K562 (cell line): Measurements from ENCODE around the gene MED12. TPM values are rescaled to one million over a fixed set of nuclear protein-coding genes. Genes with fewer than 3 reads are reported as not detected.

ENCODE experiments used
- ATAC-seq: fragments of 200-7000 bp; cut with Tn5 transposase; 3 replicates; pipeline ENCODE4 v1.9.1; 2020; ENCODE audit warnings: moderate library complexity
- BruUV-seq: library from RNA; stranded (reverse); fragments of 400-500 nt; replicated peaks from 2 replicates; lab custom pipeline; 2021; lab: Mats Ljungman, UMichigan
- CTCF ChIA-PET: fragments of 300-600 bp; formaldehyde crosslinking; extraction: SDS; loops from one replicate; lab custom pipeline; 2021; ENCODE audit warnings: low intra/inter-chr PET ratio; lab: Yijun Ruan, JAX
- POLR2A ChIA-PET: fragments of 300-600, 350-650 bp; sonication (Branson Sonifier 250); formaldehyde crosslinking; extraction: SDS; loops from one replicate; lab custom pipeline; 2021; ENCODE audit warnings: antibody characterized with exemption, inconsistent platforms; lab: Yijun Ruan, JAX
- DNase-seq, 4 experiments: peaks; one replicate each; pipeline versions ENCODE4 v3.0.0 to v3.0.0-alpha.2; 2011 to 2018; ENCODE audit warnings: low spot score in 3 of 4, mixed read lengths in 3 of 4; ENCODE audit errors: extremely low read depth in 1 of 4
- FAIRE-seq: peaks from 2 replicates; lab custom pipeline; 2011; peaks lifted over from hg19 to GRCh38; lab: Jason Lieb, UNC
- H2AFZ ChIP-seq: 2 replicates; pipeline ENCODE4 v1.6.0; 2011; ENCODE audit warnings: low read depth, low read length, control low read depth, inconsistent platforms
- H3K27ac ChIP-seq: fragments of 200-600 bp; 3 replicates; pipeline ENCODE4 v1.8.0; 2011; ENCODE audit warnings: low read depth, mild to moderate bottlenecking, control low read depth, inconsistent platforms, low read length, moderate library complexity, mixed read lengths; ENCODE audit errors: extremely low read depth
- H3K27me3 ChIP-seq, 2 experiments: fragments of 300-600 bp in 1 of 2; 2 replicates in 1 of 2; 3 replicates in 1 of 2; pipeline versions ENCODE4 v1.6.0 to v1.8.0; 2011; ENCODE audit warnings: inconsistent platforms in 2 of 2, low read length in 2 of 2, mild to moderate bottlenecking in 1 of 2, mixed read lengths in 1 of 2, moderate library complexity in 1 of 2; ENCODE audit not compliant: control insufficient read depth in 2 of 2, insufficient read depth in 2 of 2
- H3K36me3 ChIP-seq: fragments of 300-600 bp; 3 replicates; pipeline ENCODE4 v1.8.0; 2011; ENCODE audit warnings: mild to moderate bottlenecking, low read length, inconsistent platforms; ENCODE audit not compliant: control insufficient read depth, insufficient read depth
- H3K4me1 ChIP-seq, 2 experiments: fragments of 200-600 bp in 1 of 2; replicated peaks in 1 of 2; 2 replicates in 1 of 2; 3 replicates in 1 of 2; pipeline versions ENCODE4 v1.5.1 to v1.8.0; 2011; ENCODE audit warnings: inconsistent platforms in 2 of 2, low read length in 2 of 2, mild to moderate bottlenecking in 1 of 2, mixed read lengths in 1 of 2, moderate library complexity in 1 of 2; ENCODE audit not compliant: control insufficient read depth in 2 of 2, insufficient read depth in 2 of 2
- H3K4me2 ChIP-seq: 2 replicates; pipeline ENCODE4 v1.6.1; 2011; ENCODE audit warnings: low read length, control low read depth, inconsistent platforms, mixed read lengths; ENCODE audit not compliant: insufficient read depth
- H3K4me3 ChIP-seq: fragments of 200-600 bp; sonication (generic), shearing (Covaris generic); 2 replicates; pipeline ENCODE4 v1.5.1; 2016; ENCODE audit warnings: control low read depth, inconsistent platforms
- H3K79me2 ChIP-seq: fragments of 200-600 bp; 3 replicates; pipeline ENCODE4 v1.8.0; 2011; ENCODE audit warnings: low read length, inconsistent platforms; ENCODE audit not compliant: control insufficient read depth, insufficient read depth
- H3K9ac ChIP-seq, 2 experiments: 2 replicates each; pipeline versions ENCODE4 v1.6.0 to v1.6.1; 2011; ENCODE audit warnings: low read depth in 2 of 2, low read length in 2 of 2, control low read depth in 1 of 2, inconsistent platforms in 1 of 2, mild to moderate bottlenecking in 1 of 2, mixed read lengths in 1 of 2; ENCODE audit not compliant: insufficient read depth in 1 of 2
- H3K9me1 ChIP-seq: one replicate; pipeline ENCODE4 v1.6.0; 2011; ENCODE audit warnings: inconsistent platforms, mild to moderate bottlenecking, low read length, moderate library complexity; ENCODE audit not compliant: control insufficient read depth, insufficient read depth
- H3K9me3 ChIP-seq: replicated peaks from 2 replicates; pipeline ENCODE4 v1.5.1; 2011; ENCODE audit warnings: low read depth, low read length, inconsistent platforms; ENCODE audit not compliant: control insufficient read depth, insufficient read depth
- H4K20me1 ChIP-seq: replicated peaks from 2 replicates; pipeline ENCODE4 v1.6.1; 2011; ENCODE audit warnings: low read length, inconsistent platforms, mixed read lengths; ENCODE audit not compliant: control insufficient read depth, insufficient read depth
- ZKSCAN1 ChIP-seq: fragments of 150-350 bp; IDR thresholded peaks from 2 replicates; pipeline ENCODE4 v1.6.1; 2016; ENCODE audit warnings: low read depth, low read length
- ZNF639 ChIP-seq, 2 experiments: fragments of 200-800 bp in 1 of 2; sonication (Bioruptor generic) in 1 of 2; sonication (generic) in 1 of 2; formaldehyde crosslinking in 1 of 2; IDR thresholded peaks in 1 of 2; conservative IDR thresholded peaks in 1 of 2; 2 replicates each; pipeline versions ENCODE4 v1.5.0 to v1.6.1; 2016 to 2020; ENCODE audit warnings: missing compliant biosample characterization in 1 of 2, missing genetic modification characterization in 1 of 2, missing genetic modification reagents in 1 of 2
- WGBS: fragments of 100-300 bp; shearing (Covaris generic); methylation state at CpG from one replicate; pipeline ENCODE4 v1.1.6; 2016; ENCODE audit warnings: low coverage, mixed read lengths; ENCODE audit not compliant: insufficient coverage; ENCODE audit errors: missing lambda C conversion rate; 5-methylcytosine and 5-hydroxymethylcytosine counted together
- in situ Hi-C: fragments of 300-500 bp; cut with MboI; formaldehyde crosslinking; loops from 4 replicates; pipeline ENCODE4 v1.15.0; 2018; ENCODE audit warnings: inconsistent platforms, mixed read lengths
- intact Hi-C: fragments of 100-400 bp; cut with micrococcal nuclease; formaldehyde crosslinking; loops from 2 replicates; pipeline ENCODE4 v1.14.2; 2022
- polyA plus RNA-seq, 8 experiments: library from polyadenylated mRNA; depleted of rRNA in 4 of 8; stranded (reverse) in 5 of 8; unstranded in 3 of 8; fragments of >200 nt; fragmentation: Nextera tagmentation in 2 of 8; fragmentation: Illumina TruSeq in 1 of 8; extraction: Ambion mirVana in 2 of 8; extraction: Trizol in 1 of 8; gene quantifications; 2 replicates each; pipeline versions ENCODE4 v1.2.1 to v1.2.3, GENCODE V29; 2011 to 2014; ENCODE audit warnings: inconsistent platforms in 1 of 8, missing spikeins in 1 of 8
- total RNA-seq, 7 experiments: library from RNA; depleted of rRNA in 6 of 7; stranded (reverse); fragments of >200 nt in 6 of 7; fragmentation: Illumina TruSeq in 2 of 7; extraction: Trizol in 2 of 7; gene quantifications; 2 replicates each; pipeline versions ENCODE4 v1.2.1 to v1.2.3, GENCODE V29; 2011 to 2021; ENCODE audit warnings: low replicate concordance in 1 of 7

The MED12 gene
- total and polyA plus RNA-seq, 9 of the 15 experiments (the other 6 are each of a cell fraction or from before 2014, with no cell fraction given): 1.6 to 49.7 (median 8.6) TPM

GRCh38 chrX:71111921-71112431 lies 6.4 kb upstream of the MED12 start:
- no peak for DNase-seq
- Histone ChIP-seq H3K4me3 (no peak overlapping the region), H4K20me1 (no peaks in the 10 kb centered on the region), H3K4me2 (peak overlapping the region; percentile 88), H2AFZ (peak overlapping the region; percentile 94), H3K9me3 (no peaks in the 10 kb centered on the region), H3K27me3 (no peaks in the 10 kb centered on the region), H3K36me3 (no peaks in the 10 kb centered on the region), H3K9me1 (no peaks in the 10 kb centered on the region), H3K27ac (peak overlapping the region; percentile 65), H3K4me1 (peaks cover 19 to 51% of the 10 kb centered on the region in 2 experiments; a peak in 4 of 5 replicates), H3K79me2 (peaks cover 7% of the 10 kb centered on the region; the same call in 2 of the 3 replicates), H3K9ac (peak overlapping the region in 1 of 2 experiments; percentile 63; a peak in 2 of 4 replicates)
- ATAC-seq: no peak
- ChIA-PET CTCF (no interaction called here), POLR2A (interaction anchor here (0.6 kb wide), 1 partner anchor 189 kb away, joined by 3 read pairs; the partner anchor contains the start of gene ITGB1BP2)
- TF ChIP-seq ZKSCAN1 (no peak), ZNF639 (CRISPR knock-in tag; conservative IDR thresholded peaks at IDR 0.05 in 1 of 2, IDR thresholded peaks at IDR 0.05 in 1 of 2) (peak in 1 of 2 experiments; percentile 54; a peak in 1 of 4 replicates)
- intact Hi-C loops: no loop called here
- in situ Hi-C loops: no loop called here
- WGBS: 43% methylated on average over 5 of the region's 5 CpGs
- no peak for FAIRE-seq
- no TSS peak for BruUV-seq
